Measurements from ENCODE around the gene CNTNAP5. TPM values are rescaled to one million over a fixed set of nuclear protein-coding genes. Genes with fewer than 3 reads are reported as not detected.

Gene CNTNAP5
- total RNA-seq, 1 donor, result not detected

- no peak for DNase-seq (ENCODE audit: low read depth)
- H3K4me3 ChIP-seq (ENCODE audit: low read depth, low read length), result no peak overlapping the region
- no peak for TF ChIP-seq CTCF (IDR thresholded peaks at IDR 0.05; ENCODE audit: insufficient read depth, low read depth, low read length)
Measured at GRCh38 chr2:124559236-124559635, 534.1 kb downstream of the CNTNAP5 start.

- no peak for TF ChIP-seq CTCF (IDR thresholded peaks at IDR 0.05; ENCODE audit: insufficient read depth, low read depth, low read length)
- no peak overlapping the region for H3K4me3 ChIP-seq (ENCODE audit: low read depth, low read length)
- DNase-seq (ENCODE audit: low read depth), result no peak
Measured at GRCh38 chr2:124560592-124561112, 535.6 kb downstream of the CNTNAP5 start.

GRCh38 chr2:124561486-124561885 lies 536.4 kb downstream of the CNTNAP5 start:
- DNase-seq (ENCODE audit: low read depth), result no peak
- TF ChIP-seq CTCF (IDR thresholded peaks at IDR 0.05; ENCODE audit: insufficient read depth, low read depth, low read length), result no peak
- no peak overlapping the region for H3K4me3 ChIP-seq (ENCODE audit: low read depth, low read length)

GRCh38 chr2:124563426-124563825 lies 538.3 kb downstream of the CNTNAP5 start:
- H3K4me3 ChIP-seq (ENCODE audit: low read depth, low read length), result no peak overlapping the region
- no peak for TF ChIP-seq CTCF (IDR thresholded peaks at IDR 0.05; ENCODE audit: insufficient read depth, low read depth, low read length)
- DNase-seq (ENCODE audit: low read depth), result no peak

GRCh38 chr2:124566518-124566970 lies 541.5 kb downstream of the CNTNAP5 start:
- no peak for DNase-seq (ENCODE audit: low read depth)
- no peak overlapping the region for H3K4me3 ChIP-seq (ENCODE audit: low read depth, low read length)
- no peak for TF ChIP-seq CTCF (IDR thresholded peaks at IDR 0.05; ENCODE audit: insufficient read depth, low read depth, low read length)

- no peak overlapping the region for H3K4me3 ChIP-seq (ENCODE audit: low read depth, low read length)
- DNase-seq (ENCODE audit: low read depth), result no peak
- TF ChIP-seq CTCF (IDR thresholded peaks at IDR 0.05; ENCODE audit: insufficient read depth, low read depth, low read length), result no peak
Measured at GRCh38 chr2:124570872-124571271, 545.8 kb downstream of the CNTNAP5 start.

GRCh38 chr2:124571836-124572235 lies 546.7 kb downstream of the CNTNAP5 start:
- DNase-seq (ENCODE audit: low read depth), result no peak
- no peak overlapping the region for H3K4me3 ChIP-seq (ENCODE audit: low read depth, low read length)
- no peak for TF ChIP-seq CTCF (IDR thresholded peaks at IDR 0.05; ENCODE audit: insufficient read depth, low read depth, low read length)
